Measurements from ENCODE around the gene ACTN4. TPM values are rescaled to one million over a fixed set of nuclear protein-coding genes. Genes with fewer than 3 reads are reported as not detected.
"Not testable (repeated sequence)": the region's sequence is repeated elsewhere in the genome, so short reads cannot be mapped to it uniquely, and the experiment has no call there.

Gene ACTN4
- total and polyA plus RNA-seq, 2 donors (not counting 1 experiment from before 2014, with no cell fraction given): 108 to 164 TPM

DNA sequence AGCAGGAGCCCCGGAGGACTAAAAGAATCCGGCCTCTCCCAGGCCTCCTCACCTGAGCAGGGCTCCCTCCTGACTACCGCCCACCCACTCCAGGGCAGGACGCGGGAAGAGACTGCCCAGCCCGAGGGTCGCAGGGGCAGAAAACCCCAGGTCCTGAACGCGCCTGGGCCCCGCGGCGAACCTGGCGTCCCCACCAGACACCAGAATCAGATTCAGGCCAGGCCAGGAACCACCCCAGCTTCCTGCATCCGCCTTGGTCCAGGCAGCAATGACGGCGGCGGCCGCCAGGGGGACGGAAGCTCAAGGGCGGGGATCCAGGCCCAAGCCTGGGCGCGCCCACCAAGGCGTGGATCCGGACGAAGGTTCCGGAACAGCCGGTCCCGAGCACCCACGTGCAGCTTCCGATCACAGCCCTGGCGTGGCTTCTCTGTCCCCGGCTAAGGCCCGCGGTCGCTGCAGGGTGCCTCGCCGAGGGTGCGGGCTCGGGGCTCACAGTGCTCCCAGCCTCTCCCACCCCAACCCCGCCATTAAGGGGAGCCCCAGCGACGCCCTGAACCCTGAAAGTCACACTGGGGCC is 122.3 kb downstream of the ACTN4 start:
- POLR2A ChIA-PET: interaction anchor here (0.5 to 2.0 kb wide), 15 partner anchors 13 to 161 kb away, joined by 3 to 17 read pairs (median 5); partner anchors contain the start of genes ECH1, EIF3K, MRPS12 and SARS2
- WGBS (ENCODE audit: insufficient coverage): 7% methylated on average over 42 of the region's 42 CpGs

DNA sequence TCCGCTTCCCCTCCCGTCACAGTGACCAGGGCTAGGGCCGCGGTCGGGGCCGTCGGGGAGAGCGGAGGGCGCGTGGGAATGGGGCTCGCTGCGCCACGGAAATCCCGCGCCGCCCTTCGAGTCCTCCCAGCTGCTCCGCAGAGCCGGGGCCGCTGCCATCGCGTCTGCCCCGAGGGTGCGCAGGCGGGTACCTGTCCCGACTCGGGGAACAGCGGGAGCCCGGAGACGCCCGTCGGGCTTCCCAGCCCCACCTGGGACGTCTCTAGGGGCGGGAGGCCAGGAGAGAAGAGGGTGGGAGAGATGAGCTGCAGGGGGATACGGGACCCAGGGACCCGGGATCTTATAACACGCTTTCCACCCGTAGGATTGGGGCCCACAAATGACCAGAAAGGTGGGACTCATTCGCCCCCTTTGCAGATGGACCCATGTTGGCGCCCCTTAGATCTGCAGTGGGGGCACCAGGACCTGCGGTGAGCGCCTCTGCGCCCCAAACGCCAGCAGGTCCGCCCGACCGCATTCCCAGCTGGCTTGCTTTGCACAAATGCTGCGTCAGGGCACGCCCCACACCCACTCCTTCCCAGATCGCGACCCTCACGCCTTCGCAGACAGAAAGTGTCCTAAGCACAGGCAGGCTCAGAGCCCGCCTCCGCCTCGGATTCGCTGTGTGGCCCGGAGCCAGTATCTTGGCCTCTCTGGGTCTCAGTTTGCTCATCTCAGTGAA is 122.9 kb downstream of the ACTN4 start:
- peaks cover 6 to 12% of the 10 kb centered on the region in 2 donors for H3K4me1 ChIP-seq (ENCODE audit: control insufficient read depth in 2 of 2, insufficient read depth in 2 of 2, low read length in 2 of 2)
- H4K20me1 ChIP-seq (ENCODE audit: control insufficient read depth, insufficient read depth, low read length, poor library complexity, severe bottlenecking); ATAC-seq (ENCODE audit: low read depth); H3K36me3 ChIP-seq (replicated peaks in 1 of 2; ENCODE audit: control extremely low read depth in 1 of 2, control insufficient read depth in 1 of 2, extremely low read depth in 1 of 2, insufficient read depth in 2 of 2, low read length in 1 of 2); H3K79me2 ChIP-seq (ENCODE audit: control insufficient read depth, insufficient read depth, low read length); H3K27ac Mint-ChIP-seq; DNase-seq; H3K27me3 ChIP-seq (replicated peaks in 1 of 4; ENCODE audit: control extremely low read depth in 1 of 4, control insufficient read depth in 3 of 4, insufficient read depth in 4 of 4, low read length in 3 of 4); H3K9me3 ChIP-seq (ENCODE audit: control extremely low read depth in 1 of 3, control insufficient read depth in 2 of 3, insufficient read depth in 1 of 3, low read length in 2 of 3); H3K27me3 Mint-ChIP-seq; H3K9me3 Mint-ChIP-seq (ENCODE audit: insufficient read depth): not testable (repeated sequence)
- Mint-ChIP-seq H3K4me1 (peaks cover 11% of the 10 kb centered on the region), H3K4me3 (peak overlapping the region; percentile 81)
- POLR2A ChIA-PET: interaction anchor here (0.8 to 2.0 kb wide), 8 partner anchors 33 to 160 kb away, joined by 3 to 17 read pairs (median 7); partner anchors contain the start of genes ECH1, EIF3K, MRPS12 and SARS2
- peak overlapping the region in 4 of 5 experiments; percentile 40 to 59 (median 47) for H3K4me3 ChIP-seq (ENCODE audit: control extremely low read depth in 1 of 5, extremely low read depth in 1 of 5, insufficient read depth in 1 of 5, low read depth in 2 of 5, low read length in 4 of 5)
- WGBS (ENCODE audit: insufficient coverage): 5% methylated on average over 13 of the region's 58 CpGs
- H3K9ac ChIP-seq (ENCODE audit: low read length): peak overlapping the region; percentile 62
- peak overlapping the region; percentile 31 to 75 for H3K27ac ChIP-seq (ENCODE audit: low read length in 2 of 2)
- CTCF ChIA-PET: interaction anchor here (1.0 to 2.0 kb wide), 22 partner anchors 8 to 367 kb away, joined by 3 to 24 read pairs (median 6); partner anchors contain the start of genes ECH1, EIF3K, FAM98C and MRPS12
- H2AFZ ChIP-seq (ENCODE audit: insufficient read depth, low read depth, low read length, poor library complexity, severe bottlenecking): peak overlapping the region; percentile 91
- intact Hi-C loops (cut with micrococcal nuclease): loop anchor here (2.0 kb wide), 1 partner anchor 60 kb away; the partner anchor contains the start of gene ECH1
- H3K4me2 ChIP-seq (replicated peaks; ENCODE audit: low read depth, low read length, poor library complexity, severe bottlenecking): peak overlapping the region; percentile 77

More for the DNA sequence above, 122.3 kb downstream of the ACTN4 start:
- H3K9me3 ChIP-seq (ENCODE audit: control extremely low read depth in 1 of 3, control insufficient read depth in 2 of 3, insufficient read depth in 1 of 3, low read length in 2 of 3): peaks cover 0 to 5% (median 0%) of the 10 kb centered on the region in 3 donors
- H3K27me3 Mint-ChIP-seq: no peaks in the 10 kb centered on the region
- peaks cover 6 to 12% of the 10 kb centered on the region in 2 donors for H3K4me1 ChIP-seq (ENCODE audit: control insufficient read depth in 2 of 2, insufficient read depth in 2 of 2, low read length in 2 of 2)
- H3K9me3 Mint-ChIP-seq (ENCODE audit: insufficient read depth): no peaks in the 10 kb centered on the region
- ATAC-seq (ENCODE audit: low read depth) (peak; percentile 91), DNase-seq (peak; percentile 95)
- H3K4me1 Mint-ChIP-seq: peaks cover 11% of the 10 kb centered on the region
- intact Hi-C loops (cut with micrococcal nuclease): loop anchor here (2.0 to 5.0 kb wide), 4 partner anchors 37 to 161 kb away; partner anchors contain the start of genes ECH1, MRPS12 and SARS2
- H3K4me3 Mint-ChIP-seq: peak overlapping the region; percentile 81
- no peaks in the 10 kb centered on the region for H3K27me3 ChIP-seq (replicated peaks in 1 of 4; ENCODE audit: control extremely low read depth in 1 of 4, control insufficient read depth in 3 of 4, insufficient read depth in 4 of 4, low read length in 3 of 4)
- no peaks in the 10 kb centered on the region for H3K36me3 ChIP-seq (replicated peaks in 1 of 2; ENCODE audit: control extremely low read depth in 1 of 2, control insufficient read depth in 1 of 2, extremely low read depth in 1 of 2, insufficient read depth in 2 of 2, low read length in 1 of 2)
- peak overlapping the region; percentile 62 for H3K9ac ChIP-seq (ENCODE audit: low read length)
- H2AFZ ChIP-seq (ENCODE audit: insufficient read depth, low read depth, low read length, poor library complexity, severe bottlenecking): peak overlapping the region; percentile 91
- H4K20me1 ChIP-seq (ENCODE audit: control insufficient read depth, insufficient read depth, low read length, poor library complexity, severe bottlenecking): no peaks in the 10 kb centered on the region
- CTCF ChIA-PET: interaction anchor here (0.8 to 2.0 kb wide), 27 partner anchors 9 to 367 kb away, joined by 3 to 24 read pairs (median 5); partner anchors contain the start of genes ECH1, EIF3K, FAM98C and MRPS12
- H3K4me2 ChIP-seq (replicated peaks; ENCODE audit: low read depth, low read length, poor library complexity, severe bottlenecking): peak overlapping the region; percentile 77
- H3K79me2 ChIP-seq (ENCODE audit: control insufficient read depth, insufficient read depth, low read length): no peaks in the 10 kb centered on the region
- TF ChIP-seq EZH2 (IDR thresholded peaks at IDR 0.05; ENCODE audit: borderline replicate concordance, insufficient read depth, low read depth, low read length, poor library complexity, severe bottlenecking): no peak
- TF ChIP-seq, protein P1, sequence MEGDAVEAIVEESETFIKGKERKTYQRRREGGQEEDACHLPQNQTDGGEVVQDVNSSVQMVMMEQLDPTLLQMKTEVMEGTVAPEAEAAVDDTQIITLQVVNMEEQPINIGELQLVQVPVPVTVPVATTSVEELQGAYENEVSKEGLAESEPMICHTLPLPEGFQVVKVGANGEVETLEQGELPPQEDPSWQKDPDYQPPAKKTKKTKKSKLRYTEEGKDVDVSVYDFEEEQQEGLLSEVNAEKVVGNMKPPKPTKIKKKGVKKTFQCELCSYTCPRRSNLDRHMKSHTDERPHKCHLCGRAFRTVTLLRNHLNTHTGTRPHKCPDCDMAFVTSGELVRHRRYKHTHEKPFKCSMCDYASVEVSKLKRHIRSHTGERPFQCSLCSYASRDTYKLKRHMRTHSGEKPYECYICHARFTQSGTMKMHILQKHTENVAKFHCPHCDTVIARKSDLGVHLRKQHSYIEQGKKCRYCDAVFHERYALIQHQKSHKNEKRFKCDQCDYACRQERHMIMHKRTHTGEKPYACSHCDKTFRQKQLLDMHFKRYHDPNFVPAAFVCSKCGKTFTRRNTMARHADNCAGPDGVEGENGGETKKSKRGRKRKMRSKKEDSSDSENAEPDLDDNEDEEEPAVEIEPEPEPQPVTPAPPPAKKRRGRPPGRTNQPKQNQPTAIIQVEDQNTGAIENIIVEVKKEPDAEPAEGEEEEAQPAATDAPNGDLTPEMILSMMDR (IDR thresholded peaks at IDR 0.05): peak; percentile 86
- H3K4me3 ChIP-seq (ENCODE audit: control extremely low read depth in 1 of 5, extremely low read depth in 1 of 5, insufficient read depth in 1 of 5, low read depth in 2 of 5, low read length in 4 of 5): peak overlapping the region in 4 of 5 experiments; percentile 40 to 59 (median 47)
- peak overlapping the region; percentile 75 to 77 for H3K27ac ChIP-seq (ENCODE audit: low read length in 2 of 2)
- H3K27ac Mint-ChIP-seq: peak overlapping the region; percentile 89

DNA sequence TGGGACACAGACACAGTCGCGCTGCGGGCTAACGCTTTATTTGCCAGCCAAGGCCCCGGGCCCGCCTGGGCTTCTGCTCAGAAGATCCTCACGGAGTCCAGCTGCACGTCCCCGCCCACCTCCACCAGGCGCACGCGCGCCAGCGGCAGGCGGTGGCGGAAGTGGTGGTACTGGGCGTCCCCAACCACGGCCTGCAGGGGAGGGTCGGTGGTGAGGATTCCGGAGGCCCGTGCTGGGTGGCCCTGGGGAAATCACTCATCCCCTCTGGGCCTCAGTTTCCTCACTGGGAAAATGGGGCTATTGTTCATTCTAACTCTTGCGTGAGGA is 123.5 kb downstream of the ACTN4 start:
- H3K4me3 ChIP-seq (ENCODE audit: control extremely low read depth in 1 of 5, extremely low read depth in 1 of 5, insufficient read depth in 1 of 5, low read depth in 2 of 5, low read length in 4 of 5); H3K4me3 Mint-ChIP-seq; H3K27ac Mint-ChIP-seq; H3K36me3 ChIP-seq (replicated peaks in 1 of 2; ENCODE audit: control extremely low read depth in 1 of 2, control insufficient read depth in 1 of 2, extremely low read depth in 1 of 2, insufficient read depth in 2 of 2, low read length in 1 of 2); DNase-seq; H3K4me2 ChIP-seq (replicated peaks; ENCODE audit: low read depth, low read length, poor library complexity, severe bottlenecking); H3K9me3 Mint-ChIP-seq (ENCODE audit: insufficient read depth); H3K79me2 ChIP-seq (ENCODE audit: control insufficient read depth, insufficient read depth, low read length); H3K27me3 Mint-ChIP-seq; H3K9me3 ChIP-seq (ENCODE audit: control extremely low read depth in 1 of 3, control insufficient read depth in 2 of 3, insufficient read depth in 1 of 3, low read length in 2 of 3); H3K27ac ChIP-seq (ENCODE audit: low read length in 2 of 2); H4K20me1 ChIP-seq (ENCODE audit: control insufficient read depth, insufficient read depth, low read length, poor library complexity, severe bottlenecking); H3K27me3 ChIP-seq (replicated peaks in 1 of 4; ENCODE audit: control extremely low read depth in 1 of 4, control insufficient read depth in 3 of 4, insufficient read depth in 4 of 4, low read length in 3 of 4); CTCF ChIA-PET; H3K9ac ChIP-seq (ENCODE audit: low read length); H2AFZ ChIP-seq (ENCODE audit: insufficient read depth, low read depth, low read length, poor library complexity, severe bottlenecking); POLR2A ChIA-PET: not testable (repeated sequence)
- intact Hi-C loops (cut with micrococcal nuclease): loop anchor here (2.0 kb wide), 1 partner anchor 60 kb away; the partner anchor contains the start of gene ECH1
- H3K4me1 ChIP-seq (ENCODE audit: control insufficient read depth in 2 of 2, insufficient read depth in 2 of 2, low read length in 2 of 2): peaks cover 6 to 12% of the 10 kb centered on the region in 2 donors
- no CpG with 5 or more reads among the region's 22 CpGs for WGBS (ENCODE audit: insufficient coverage)
- H3K4me1 Mint-ChIP-seq: peaks cover 11% of the 10 kb centered on the region
- peak; percentile 68 for ATAC-seq (ENCODE audit: low read depth)

All from B cell (primary cell).